IMR-90 (cell line): ENCODE results near the gene ATP5F1C. TPM values are rescaled to one million over a fixed set of nuclear protein-coding genes. Genes with fewer than 3 reads are reported as not detected.

Experiments
- ATAC-seq: fragments of 200-7000 bp; cut with Tn5 transposase; 2 replicates; pipeline ENCODE4 v1.9.1; 2020; ENCODE audit warnings: low read depth, mild to moderate bottlenecking, moderate library complexity
- Bru-seq: library from RNA; stranded (reverse); fragments of 400-500 nt; gene quantifications from one replicate; lab custom pipeline; 2021; lab: Mats Ljungman, UMichigan
- BruChase-seq, 2 experiments: library from RNA; stranded (reverse); fragments of 400-500 nt; gene quantifications; one replicate each; lab custom pipeline; 2021; lab: Mats Ljungman, UMichigan
- BruUV-seq: library from RNA; stranded (reverse); fragments of 400-500 nt; replicated peaks from 2 replicates; lab custom pipeline; 2021; lab: Mats Ljungman, UMichigan
- CTCF ChIA-PET: fragments of 300-600 bp; formaldehyde crosslinking; extraction: SDS; loops from one replicate; lab custom pipeline; 2021; ENCODE audit warnings: antibody characterized with exemption; lab: Yijun Ruan, JAX
- POLR2A ChIA-PET: fragments of 300-600 bp; sonication (Branson Sonifier 250); formaldehyde crosslinking; loops from one replicate; lab custom pipeline; 2022; ENCODE audit warnings: antibody characterized with exemption; ENCODE audit not compliant: unreplicated experiment; lab: Charles Lee
- DNase-seq: peaks from one replicate; pipeline ENCODE4 v3.0.0; 2013
- H2AFZ ChIP-seq: replicated peaks from 2 replicates; pipeline ENCODE3; 2013; ENCODE audit warnings: low read length, mild to moderate bottlenecking; ENCODE audit not compliant: poor library complexity
- H2AK5ac ChIP-seq: 2 replicates; pipeline ENCODE4 v1.6.1; 2013; ENCODE audit warnings: low read depth, low read length, inconsistent platforms
- H2AK9ac ChIP-seq: replicated peaks from 2 replicates; pipeline ENCODE3; 2013; ENCODE audit warnings: mild to moderate bottlenecking, low read depth, low read length, moderate library complexity; ENCODE audit not compliant: poor library complexity
- H2BK120ac ChIP-seq: 2 replicates; pipeline ENCODE4 v1.6.1; 2013; ENCODE audit warnings: low read depth, low read length, inconsistent platforms
- H2BK15ac ChIP-seq: 3 replicates; pipeline ENCODE4 v1.6.1; 2013; ENCODE audit warnings: low read depth, low read length, inconsistent platforms
- H2BK20ac ChIP-seq: 2 replicates; pipeline ENCODE4 v1.6.1; 2013; ENCODE audit warnings: low read depth, mild to moderate bottlenecking, inconsistent platforms, low read length, moderate library complexity
- H2BK5ac ChIP-seq: 2 replicates; pipeline ENCODE4 v1.6.1; 2013; ENCODE audit warnings: mild to moderate bottlenecking, low read depth, low read length, inconsistent platforms; ENCODE audit not compliant: poor library complexity, severe bottlenecking
- H3K14ac ChIP-seq: replicated peaks from 2 replicates; pipeline ENCODE4 v1.6.1; 2013; ENCODE audit warnings: low read depth, low read length, inconsistent platforms
- H3K18ac ChIP-seq: 2 replicates; pipeline ENCODE4 v1.6.1; 2013; ENCODE audit warnings: low read depth, low read length, control low read depth
- H3K23ac ChIP-seq: 2 replicates; pipeline ENCODE4 v1.6.1; 2013; ENCODE audit warnings: low read depth, low read length, inconsistent platforms
- H3K27ac ChIP-seq: 2 replicates; pipeline ENCODE4 v1.5.1; 2013; ENCODE audit warnings: mild to moderate bottlenecking, control low read depth, low read length; ENCODE audit not compliant: insufficient read depth
- H3K27me3 ChIP-seq: 2 replicates; pipeline ENCODE4 v1.6.1; 2013; ENCODE audit warnings: low read length; ENCODE audit not compliant: control insufficient read depth, insufficient read depth
- H3K36me3 ChIP-seq: 2 replicates; pipeline ENCODE4 v1.6.1; 2013; ENCODE audit warnings: low read length, mixed read lengths; ENCODE audit not compliant: control insufficient read depth, insufficient read depth
- H3K4ac ChIP-seq: 2 replicates; pipeline ENCODE4 v1.6.1; 2013; ENCODE audit warnings: low read depth, low read length, inconsistent platforms
- H3K4me1 ChIP-seq: 2 replicates; pipeline ENCODE4 v1.6.1; 2013; ENCODE audit warnings: low read length, mixed read lengths; ENCODE audit not compliant: control insufficient read depth, insufficient read depth
- H3K4me2 ChIP-seq: 2 replicates; pipeline ENCODE4 v1.6.1; 2013; ENCODE audit warnings: low read depth, mild to moderate bottlenecking, control low read depth, low read length, moderate library complexity
- H3K4me3 ChIP-seq: 2 replicates; pipeline ENCODE4 v1.5.1; 2013; ENCODE audit warnings: low read depth, mild to moderate bottlenecking, control low read depth, low read length, moderate library complexity; ENCODE audit not compliant: insufficient read depth
- H3K56ac ChIP-seq: 2 replicates; pipeline ENCODE4 v1.6.1; 2013; ENCODE audit warnings: low read length, inconsistent platforms; ENCODE audit not compliant: insufficient read depth; ENCODE audit errors: extremely low read depth
- H3K79me1 ChIP-seq, 2 experiments: 2 replicates each; pipeline ENCODE4 v1.6.1; 2013; ENCODE audit warnings: low read length in 2 of 2, inconsistent platforms in 1 of 2, low read depth in 1 of 2
- H3K9ac ChIP-seq: 2 replicates; pipeline ENCODE4 v1.6.1; 2013; ENCODE audit warnings: low read depth, low read length, control low read depth
- H3K9me1 ChIP-seq: 2 replicates; pipeline ENCODE4 v1.6.1; 2013; ENCODE audit warnings: low read length, inconsistent platforms; ENCODE audit not compliant: insufficient read depth
- H3K9me3 ChIP-seq: 2 replicates; pipeline ENCODE4 v1.6.1; 2013; ENCODE audit warnings: low read length; ENCODE audit not compliant: control insufficient read depth, insufficient read depth
- H4K20me1 ChIP-seq: 2 replicates; pipeline ENCODE4 v1.6.1; 2013; ENCODE audit warnings: low read length, inconsistent platforms; ENCODE audit not compliant: insufficient read depth
- H4K5ac ChIP-seq: 2 replicates; pipeline ENCODE4 v1.6.1; 2013; ENCODE audit warnings: mild to moderate bottlenecking, low read depth, low read length, control low read depth
- H4K8ac ChIP-seq, 2 experiments: 2 replicates each; pipeline ENCODE4 v1.6.1; 2013; ENCODE audit warnings: low read depth in 2 of 2, low read length in 2 of 2, control low read depth in 1 of 2, inconsistent platforms in 1 of 2
- H4K91ac ChIP-seq: 2 replicates; pipeline ENCODE4 v1.6.1; 2013; ENCODE audit warnings: low read depth, low read length, inconsistent platforms; ENCODE audit not compliant: insufficient read depth
- BHLHE40 ChIP-seq: fragments of 150-350 bp; IDR thresholded peaks from 2 replicates; pipeline ENCODE4 v1.6.1; 2016; ENCODE audit warnings: mild to moderate bottlenecking, low read depth, low read length
- CHD1 ChIP-seq: IDR thresholded peaks from 2 replicates; pipeline ENCODE4 v1.6.1; 2012; ENCODE audit warnings: low read depth, low read length, improper control_type of control experiment
- ELK1 ChIP-seq: fragments of 150-350 bp; IDR thresholded peaks from 2 replicates; pipeline ENCODE4 v1.6.1; 2016; ENCODE audit warnings: low read depth, mild to moderate bottlenecking, low read length, moderate library complexity, borderline replicate concordance
- FOS ChIP-seq: fragments of 150-350 bp; IDR thresholded peaks from 2 replicates; pipeline ENCODE4 v1.6.1; 2016; ENCODE audit warnings: low read depth, low read length
- MAFK ChIP-seq: IDR thresholded peaks from 2 replicates; pipeline ENCODE4 v1.6.1; 2012; ENCODE audit warnings: low read depth, low read length, improper control_type of control experiment
- MAZ ChIP-seq: IDR thresholded peaks from 2 replicates; pipeline ENCODE4 v1.6.1; 2012; ENCODE audit warnings: low read depth, mild to moderate bottlenecking, low read length, improper control_type of control experiment, moderate library complexity, borderline replicate concordance
- MXI1 ChIP-seq: IDR thresholded peaks from 2 replicates; pipeline ENCODE4 v1.6.1; 2012; ENCODE audit warnings: low read depth, mild to moderate bottlenecking, low read length, moderate library complexity, borderline replicate concordance
- POLR2A ChIP-seq: IDR thresholded peaks from 2 replicates; pipeline ENCODE4 v1.6.1; 2012; ENCODE audit warnings: mild to moderate bottlenecking, low read depth, low read length
- RAD21 ChIP-seq: IDR thresholded peaks from 2 replicates; pipeline ENCODE4 v1.6.1; 2012; ENCODE audit warnings: low read length, improper control_type of control experiment
- RFX5 ChIP-seq: IDR thresholded peaks from 2 replicates; pipeline ENCODE4 v1.8.0; 2012; ENCODE audit warnings: low read depth, mild to moderate bottlenecking, low read length, moderate library complexity
- USF2 ChIP-seq: fragments of 150-350 bp; IDR thresholded peaks from 2 replicates; pipeline ENCODE4 v1.6.1; 2017; ENCODE audit warnings: mild to moderate bottlenecking, antibody characterized with exemption, low read length, low read depth
- WGBS, 2 experiments: methylation state at CpG; one replicate each; pipeline versions ENCODE4 v1.1.5 to v1.1.7; 2013; ENCODE audit warnings: missing lambda C conversion rate in 2 of 2; ENCODE audit not compliant: insufficient read length in 1 of 2; ENCODE audit errors: extremely low coverage in 2 of 2; 5-methylcytosine and 5-hydroxymethylcytosine counted together
- dilution Hi-C: fragments of 300-500 bp; cut with HindIII; formaldehyde crosslinking; loops from one replicate; pipeline ENCODE4 v1.14.3; 2018; ENCODE audit warnings: low sequenced_read_pairs; ENCODE audit not compliant: unreplicated experiment
- in situ Hi-C: fragments of 300-500 bp; cut with MboI; formaldehyde crosslinking; loops from 3 replicates; pipeline ENCODE4 v1.14.3; 2019; ENCODE audit warnings: low sequenced_read_pairs, inconsistent platforms, mixed read lengths
- intact Hi-C: fragments of 100-400 bp; cut with micrococcal nuclease; formaldehyde crosslinking; loops from 2 replicates; pipeline ENCODE4 v1.10.0; 2022
- long read RNA-seq: library from polyadenylated mRNA; unstranded; transcript quantifications from one replicate; pipeline ENCODE4 v2.0.0, GENCODE V29; 2021; ENCODE audit not compliant: unreplicated experiment
- polyA plus RNA-seq, 3 experiments: library from polyadenylated mRNA; depleted of rRNA; stranded (reverse); fragments of >200 nt; gene quantifications; 2 replicates each; pipeline ENCODE4 v1.2.3, GENCODE V29; 2012; ENCODE audit warnings: low replicate concordance in 1 of 3
- total RNA-seq: library from RNA; depleted of rRNA; stranded (reverse); fragments of >200 nt; gene quantifications from 2 replicates; pipeline ENCODE4 v1.2.3, GENCODE V29; 2012; rRNA removed

ATP5F1C gene
- 343 and 367 TPM in 2 replicates for total RNA-seq
- polyA plus RNA-seq (2012; rRNA removed) = 357 and 382 TPM in 2 replicates
- 102 and 204 TPM in 2 replicates for polyA plus RNA-seq (2012; cell fraction: cytosol; rRNA removed)
- polyA plus RNA-seq (2012; cell fraction: nucleus; rRNA removed; ENCODE audit: low replicate concordance) = 118 and 283 TPM in 2 replicates
- percentile 93 among the genes with signal in this experiment for Bru-seq, nascent RNA
- percentile 91 among the genes with signal in this experiment for BruChase-seq, experiment 1, labeled RNA remaining after a 6-hour chase
- BruChase-seq, experiment 2, labeled RNA remaining after a 2-hour chase = percentile 87 among the genes with signal in this experiment
- long read RNA-seq, transcript ATP5F1C-202 (10 exons, 1,163 nt) = major isoform, 72 of 182 reads
- long read RNA-seq, transcript ATP5F1C-201 (9 exons, 1,078 nt) = minor isoform, 65 of 182 reads
- long read RNA-seq, partial matches to known transcripts = 7 of 182 reads
- long read RNA-seq, other reads (novel, unspliced or antisense) = 35 of 182 reads

- H3K9me3 ChIP-seq = no peaks in the 10 kb centered on the region
- peak within 1 kb of the TSS; percentile 92 for H2AK5ac ChIP-seq
- peak within 1 kb of the TSS; percentile 98 for H3K4me2 ChIP-seq
- H3K14ac ChIP-seq = peak within 1 kb of the TSS; percentile 97
- H3K9ac ChIP-seq = peak within 1 kb of the TSS; percentile 95
- H2BK15ac ChIP-seq = no peak within 1 kb of the TSS
- peak within 1 kb of the TSS; percentile 67 for H4K5ac ChIP-seq
- peak within 1 kb of the TSS; percentile 48; the same call in 1 of the 2 replicates for H2BK120ac ChIP-seq
- intact Hi-C loops (no loop called here), in situ Hi-C loops (loop anchor here (25.0 kb wide), 1 partner anchor 1051 kb away; no protein-coding TSS in a partner anchor), dilution Hi-C loops (no loop called here)
- WGBS, 2 experiments = 0% methylated on average over 22 of the region's 59 CpGs; no CpG with 5 or more reads in 1 of the 2 experiments
- H3K4me1 ChIP-seq = peaks cover 1% of the 10 kb centered on the region; the same call in 1 of the 2 replicates
- H2AK9ac ChIP-seq = peak within 1 kb of the TSS; percentile 95
- no peaks in the 10 kb centered on the region for H3K27me3 ChIP-seq
- TF ChIP-seq RFX5 (no peak), ELK1 (no peak), RAD21 (no peak), USF2 (no peak), CHD1 (no peak), POLR2A (peak; percentile 73), MAZ (peak; percentile 75; the same call in 1 of the 2 replicates), FOS (no peak), MAFK (no peak), BHLHE40 (no peak), MXI1 (0 out of 2 replicates have a peak, but pooled peaks have one; percentile 9)
- peak within 1 kb of the TSS; percentile 84 for H3K4me3 ChIP-seq
- H3K9me1 ChIP-seq = 0 out of 2 replicates have a peak, but pooled peaks cover 7% of the 10 kb centered on the region
- ATAC-seq (peak; percentile 96), DNase-seq (peak; percentile 95)
- H3K36me3 ChIP-seq = no peaks in the 10 kb centered on the region; the same call in none of the 2 replicates
- H3K56ac ChIP-seq = peak within 1 kb of the TSS; percentile 96
- H2BK5ac ChIP-seq = peak within 1 kb of the TSS; percentile 81
- H3K4ac ChIP-seq = peak within 1 kb of the TSS; percentile 93
- H3K23ac ChIP-seq = peak within 1 kb of the TSS; percentile 89
- H4K91ac ChIP-seq = peak within 1 kb of the TSS; percentile 71
- H3K79me1 ChIP-seq = peaks cover 2 to 50% of the 10 kb centered on the region in 2 experiments; a peak in 2 of 4 replicates
- H3K18ac ChIP-seq = peak within 1 kb of the TSS; percentile 83
- H4K20me1 ChIP-seq = peaks cover 52% of the 10 kb centered on the region
- CTCF ChIA-PET = no interaction called here
- peak within 1 kb of the TSS; percentile 92 for H3K27ac ChIP-seq
- POLR2A ChIA-PET = interaction anchor here (0.9 to 1.0 kb wide), 2 partner anchors 10 to 11 kb away, joined by 5 to 6 read pairs; no protein-coding TSS in a partner anchor
- peak within 1 kb of the TSS; percentile 88 to 98 for H4K8ac ChIP-seq
- peak within 1 kb of the TSS; percentile 94 for H2AFZ ChIP-seq
- BruUV-seq = no TSS peak
- no peak within 1 kb of the TSS for H2BK20ac ChIP-seq
Measured at GRCh38 chr10:7787857-7788638, at the start of gene ATP5F1C, which contains the start of gene KIN. TSS of gene ATP5F1C (plus strand) at chr10:7788177. CDS start at chr10:7788208, 31 bp downstream. TSS of gene KIN (minus strand) at chr10:7787993. CDS start at chr10:7787933, 60 bp downstream.
